Measurements from ENCODE around the gene ATG9B.

- TF ChIP-seq POLR2AphosphoS5 (IDR thresholded peaks at IDR 0.05) (no peak), POLR2A (IDR thresholded peaks at IDR 0.05) (no peak), EP300 (IDR thresholded peaks at IDR 0.05) (no peak)
- TF ChIP-seq, protein P1, sequence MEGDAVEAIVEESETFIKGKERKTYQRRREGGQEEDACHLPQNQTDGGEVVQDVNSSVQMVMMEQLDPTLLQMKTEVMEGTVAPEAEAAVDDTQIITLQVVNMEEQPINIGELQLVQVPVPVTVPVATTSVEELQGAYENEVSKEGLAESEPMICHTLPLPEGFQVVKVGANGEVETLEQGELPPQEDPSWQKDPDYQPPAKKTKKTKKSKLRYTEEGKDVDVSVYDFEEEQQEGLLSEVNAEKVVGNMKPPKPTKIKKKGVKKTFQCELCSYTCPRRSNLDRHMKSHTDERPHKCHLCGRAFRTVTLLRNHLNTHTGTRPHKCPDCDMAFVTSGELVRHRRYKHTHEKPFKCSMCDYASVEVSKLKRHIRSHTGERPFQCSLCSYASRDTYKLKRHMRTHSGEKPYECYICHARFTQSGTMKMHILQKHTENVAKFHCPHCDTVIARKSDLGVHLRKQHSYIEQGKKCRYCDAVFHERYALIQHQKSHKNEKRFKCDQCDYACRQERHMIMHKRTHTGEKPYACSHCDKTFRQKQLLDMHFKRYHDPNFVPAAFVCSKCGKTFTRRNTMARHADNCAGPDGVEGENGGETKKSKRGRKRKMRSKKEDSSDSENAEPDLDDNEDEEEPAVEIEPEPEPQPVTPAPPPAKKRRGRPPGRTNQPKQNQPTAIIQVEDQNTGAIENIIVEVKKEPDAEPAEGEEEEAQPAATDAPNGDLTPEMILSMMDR (IDR thresholded peaks at IDR 0.05): no peak
These were observed 24.6 kb downstream of the ATG9B start for GRCh38 chr7:150999497-151000230.

Measured in suprapubic skin (tissue), 4 donors.